H1 (cell line): ENCODE measurements around the gene GALNT18. TPM values are rescaled to one million over a fixed set of nuclear protein-coding genes. Genes with fewer than 3 reads are reported as not detected.

Experiments used
- KDM1A ChIP-seq: fragments of 200-600, 300-600 bp; sonication (generic); IDR thresholded peaks from 2 replicates; pipeline ENCODE4 v1.7.1; 2016; ENCODE audit warnings: mild to moderate bottlenecking, low read length, borderline replicate concordance
- polyA plus RNA-seq, 7 experiments: library from polyadenylated mRNA; depleted of rRNA in 3 of 7; stranded (reverse) in 5 of 7; unstranded in 2 of 7; fragments of >200 nt in 5 of 7; fragments of 200-250 nt in 2 of 7; gene quantifications; 1 replicate in 5 of 7; 2 replicates in 1 of 7; 4 replicates in 1 of 7; pipeline versions ENCODE4 v1.2.1 to v1.2.3, GENCODE V29; 2011 to 2013; ENCODE audit warnings: missing spikeins in 2 of 7, mixed read lengths in 2 of 7
- total RNA-seq: library from RNA; stranded (reverse); fragmentation: NEBNext Ultra II Directional; extraction: Animal tissue kit (Norgen Biotek cat#: 25700); gene quantifications from 2 replicates; pipeline ENCODE4 v1.2.1, GENCODE V29; 2021
- TF ChIP-seq, protein P1 (sequence below), 3 experiments: IDR thresholded peaks; 1 replicate in 2 of 3; 2 replicates in 1 of 3; pipeline versions ENCODE4 v1.5.1 to v1.6.1; 2011; ENCODE audit warnings: low read length in 3 of 3, mild to moderate bottlenecking in 3 of 3, inconsistent platforms in 2 of 3, low read depth in 1 of 3, moderate library complexity in 1 of 3; ENCODE audit not compliant: insufficient read depth in 1 of 3; ENCODE audit errors: control extremely low read depth in 1 of 3

GALNT18 gene
- total and polyA plus RNA-seq, 2 of the 8 experiments (the other 6 are each of a cell fraction or from before 2014, with no cell fraction given), result 6.0 to 9.4 TPM

DNA sequence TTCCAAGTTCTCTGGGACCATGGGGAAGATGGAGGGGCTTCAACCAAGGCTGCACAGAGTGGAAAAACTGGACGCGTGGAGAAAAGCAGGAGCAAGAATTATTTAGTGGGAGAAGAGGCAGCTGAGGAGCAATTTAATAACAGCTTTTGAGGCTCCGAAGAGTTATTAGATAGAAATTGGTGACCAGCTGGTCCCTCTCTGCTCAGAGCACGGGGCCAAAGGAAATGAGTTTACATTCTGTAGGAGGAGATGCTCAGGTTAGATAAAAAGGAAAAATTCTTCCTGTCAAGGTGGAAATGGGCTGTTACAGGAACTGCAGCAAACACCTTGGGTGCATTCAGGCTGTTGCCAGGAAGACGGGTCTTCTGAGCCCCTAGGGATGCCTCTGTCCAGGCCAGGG is 47.0 kb upstream of the GALNT18 start (continued):
- TF ChIP-seq KDM1A, result no peak
- TF ChIP-seq, protein P1, sequence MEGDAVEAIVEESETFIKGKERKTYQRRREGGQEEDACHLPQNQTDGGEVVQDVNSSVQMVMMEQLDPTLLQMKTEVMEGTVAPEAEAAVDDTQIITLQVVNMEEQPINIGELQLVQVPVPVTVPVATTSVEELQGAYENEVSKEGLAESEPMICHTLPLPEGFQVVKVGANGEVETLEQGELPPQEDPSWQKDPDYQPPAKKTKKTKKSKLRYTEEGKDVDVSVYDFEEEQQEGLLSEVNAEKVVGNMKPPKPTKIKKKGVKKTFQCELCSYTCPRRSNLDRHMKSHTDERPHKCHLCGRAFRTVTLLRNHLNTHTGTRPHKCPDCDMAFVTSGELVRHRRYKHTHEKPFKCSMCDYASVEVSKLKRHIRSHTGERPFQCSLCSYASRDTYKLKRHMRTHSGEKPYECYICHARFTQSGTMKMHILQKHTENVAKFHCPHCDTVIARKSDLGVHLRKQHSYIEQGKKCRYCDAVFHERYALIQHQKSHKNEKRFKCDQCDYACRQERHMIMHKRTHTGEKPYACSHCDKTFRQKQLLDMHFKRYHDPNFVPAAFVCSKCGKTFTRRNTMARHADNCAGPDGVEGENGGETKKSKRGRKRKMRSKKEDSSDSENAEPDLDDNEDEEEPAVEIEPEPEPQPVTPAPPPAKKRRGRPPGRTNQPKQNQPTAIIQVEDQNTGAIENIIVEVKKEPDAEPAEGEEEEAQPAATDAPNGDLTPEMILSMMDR (IDR thresholded peaks at IDR 0.05; ENCODE audit: control extremely low read depth in 1 of 3, insufficient read depth in 1 of 3, low read depth in 1 of 3, low read length in 3 of 3), result no peak
